Tibial nerve (tissue), 4 donors: Measurements from ENCODE around the gene EXOC4.

Source experiments
- EP300 ChIP-seq, 2 donors: sonication (generic); formaldehyde crosslinking; IDR thresholded peaks; one replicate each; pipeline ENCODE4 v1.6.1; 2017; ENCODE audit warnings: antibody characterized with exemption in 2 of 2, mild to moderate bottlenecking in 1 of 2
- POLR2A ChIP-seq, 2 donors: fragments of 450-650 bp; IDR thresholded peaks; one replicate each; pipeline ENCODE4 v1.6.1; 2017; ENCODE audit warnings: antibody characterized with exemption in 2 of 2, mild to moderate bottlenecking in 2 of 2, moderate library complexity in 2 of 2
- TF ChIP-seq, protein P1 (sequence below), 5 experiments: fragments of 200-600 bp in 3 of 5; fragments of 450-650 bp in 2 of 5; sonication (generic) in 3 of 5; IDR thresholded peaks; one replicate each; pipeline ENCODE4 v1.5.1; 2016 to 2019; ENCODE audit warnings: antibody characterized with exemption in 5 of 5, mild to moderate bottlenecking in 3 of 5, moderate library complexity in 2 of 5

DNA sequence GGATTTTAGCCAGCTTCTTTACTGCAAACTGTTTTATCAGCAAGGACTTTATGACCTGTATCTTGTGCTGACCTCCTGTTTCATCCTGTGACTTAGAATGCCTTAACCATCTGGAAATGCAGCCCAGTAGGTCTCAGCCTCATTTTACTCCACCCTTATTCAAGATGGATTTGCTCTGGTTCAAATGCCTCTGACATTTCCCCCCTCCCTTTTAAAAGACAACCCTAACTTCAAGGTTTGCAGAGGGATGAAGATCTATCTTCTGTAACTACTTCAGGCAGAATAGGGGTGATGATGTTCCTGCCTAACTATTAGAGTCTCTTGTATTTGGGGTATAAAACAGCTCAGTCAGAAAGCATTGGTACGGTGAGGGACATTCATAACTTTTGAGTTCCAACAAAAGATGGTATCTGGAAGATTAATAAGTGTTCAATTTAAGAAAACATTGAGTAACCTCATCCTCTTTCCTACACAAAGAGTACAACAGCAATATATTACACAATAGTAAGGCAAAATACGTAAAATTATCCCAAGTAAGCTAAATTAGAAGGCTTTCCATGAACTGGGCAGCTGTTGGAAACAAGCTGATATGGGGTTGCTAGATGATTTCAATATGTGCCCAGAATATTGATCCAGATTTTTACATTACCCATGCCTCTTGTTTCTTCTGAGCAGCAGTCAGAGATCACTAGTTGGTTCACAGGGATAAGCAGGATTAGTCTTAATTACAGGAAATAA, 834.3 kb downstream of the EXOC4 start:
- TF ChIP-seq, protein P1, sequence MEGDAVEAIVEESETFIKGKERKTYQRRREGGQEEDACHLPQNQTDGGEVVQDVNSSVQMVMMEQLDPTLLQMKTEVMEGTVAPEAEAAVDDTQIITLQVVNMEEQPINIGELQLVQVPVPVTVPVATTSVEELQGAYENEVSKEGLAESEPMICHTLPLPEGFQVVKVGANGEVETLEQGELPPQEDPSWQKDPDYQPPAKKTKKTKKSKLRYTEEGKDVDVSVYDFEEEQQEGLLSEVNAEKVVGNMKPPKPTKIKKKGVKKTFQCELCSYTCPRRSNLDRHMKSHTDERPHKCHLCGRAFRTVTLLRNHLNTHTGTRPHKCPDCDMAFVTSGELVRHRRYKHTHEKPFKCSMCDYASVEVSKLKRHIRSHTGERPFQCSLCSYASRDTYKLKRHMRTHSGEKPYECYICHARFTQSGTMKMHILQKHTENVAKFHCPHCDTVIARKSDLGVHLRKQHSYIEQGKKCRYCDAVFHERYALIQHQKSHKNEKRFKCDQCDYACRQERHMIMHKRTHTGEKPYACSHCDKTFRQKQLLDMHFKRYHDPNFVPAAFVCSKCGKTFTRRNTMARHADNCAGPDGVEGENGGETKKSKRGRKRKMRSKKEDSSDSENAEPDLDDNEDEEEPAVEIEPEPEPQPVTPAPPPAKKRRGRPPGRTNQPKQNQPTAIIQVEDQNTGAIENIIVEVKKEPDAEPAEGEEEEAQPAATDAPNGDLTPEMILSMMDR (IDR thresholded peaks at IDR 0.05) = no peak
- TF ChIP-seq EP300 (IDR thresholded peaks at IDR 0.05) (no peak), POLR2A (IDR thresholded peaks at IDR 0.05) (no peak)
